Measurements from ENCODE around the gene FPR2.

The FPR2 gene

DNA sequence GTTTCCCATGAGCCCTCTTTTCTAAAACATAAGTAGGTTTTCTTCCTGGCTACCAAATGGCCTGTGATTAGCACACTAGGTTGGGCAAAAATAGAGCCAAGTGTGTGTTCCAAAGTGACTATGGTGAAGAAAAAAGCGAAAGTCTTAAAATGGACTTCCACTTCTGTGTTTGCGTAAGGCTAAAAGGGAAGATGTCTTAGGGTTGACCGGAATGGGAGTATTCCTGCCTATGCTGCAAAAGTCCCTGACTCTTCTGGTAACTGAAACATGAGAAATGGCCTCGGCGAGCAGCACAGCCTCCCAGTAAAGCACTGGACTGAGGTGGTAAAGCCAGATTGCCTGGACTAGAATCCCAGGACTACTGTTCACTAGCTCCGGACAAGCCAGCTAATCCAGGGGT is 6.9 kb upstream of the FPR2 start:
- TF ChIP-seq, protein P1, sequence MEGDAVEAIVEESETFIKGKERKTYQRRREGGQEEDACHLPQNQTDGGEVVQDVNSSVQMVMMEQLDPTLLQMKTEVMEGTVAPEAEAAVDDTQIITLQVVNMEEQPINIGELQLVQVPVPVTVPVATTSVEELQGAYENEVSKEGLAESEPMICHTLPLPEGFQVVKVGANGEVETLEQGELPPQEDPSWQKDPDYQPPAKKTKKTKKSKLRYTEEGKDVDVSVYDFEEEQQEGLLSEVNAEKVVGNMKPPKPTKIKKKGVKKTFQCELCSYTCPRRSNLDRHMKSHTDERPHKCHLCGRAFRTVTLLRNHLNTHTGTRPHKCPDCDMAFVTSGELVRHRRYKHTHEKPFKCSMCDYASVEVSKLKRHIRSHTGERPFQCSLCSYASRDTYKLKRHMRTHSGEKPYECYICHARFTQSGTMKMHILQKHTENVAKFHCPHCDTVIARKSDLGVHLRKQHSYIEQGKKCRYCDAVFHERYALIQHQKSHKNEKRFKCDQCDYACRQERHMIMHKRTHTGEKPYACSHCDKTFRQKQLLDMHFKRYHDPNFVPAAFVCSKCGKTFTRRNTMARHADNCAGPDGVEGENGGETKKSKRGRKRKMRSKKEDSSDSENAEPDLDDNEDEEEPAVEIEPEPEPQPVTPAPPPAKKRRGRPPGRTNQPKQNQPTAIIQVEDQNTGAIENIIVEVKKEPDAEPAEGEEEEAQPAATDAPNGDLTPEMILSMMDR (conservative IDR thresholded peaks at IDR 0.05; ENCODE audit: low read length): no peak
- no peak for DNase-seq (ENCODE audit: low read depth)
- no peak overlapping the region for H3K4me3 ChIP-seq (ENCODE audit: low read length)

DNA sequence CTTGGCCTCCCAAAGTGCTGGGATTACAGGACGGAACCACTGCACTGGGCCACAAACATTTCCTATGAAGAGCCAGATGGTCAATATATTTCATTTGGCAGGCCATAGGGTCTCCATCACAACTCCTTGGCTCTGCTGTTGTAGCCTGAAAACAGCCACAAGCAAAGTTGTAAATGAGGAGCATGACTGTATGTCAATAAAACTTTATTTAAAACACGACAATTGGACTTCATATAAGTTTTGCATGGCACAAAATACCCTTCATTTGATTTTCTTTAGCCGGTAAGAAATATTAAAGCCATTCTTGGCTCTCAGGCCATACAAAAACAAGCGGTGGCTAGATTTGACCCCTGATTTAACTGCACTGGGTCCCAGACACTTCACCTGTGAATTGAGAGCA is 6.2 kb upstream of the FPR2 start:
- TF ChIP-seq, protein P1 (conservative IDR thresholded peaks at IDR 0.05; ENCODE audit: low read length): no peak
- no peak for DNase-seq (ENCODE audit: low read depth)
- no peak overlapping the region for H3K4me3 ChIP-seq (ENCODE audit: low read length)

DNA sequence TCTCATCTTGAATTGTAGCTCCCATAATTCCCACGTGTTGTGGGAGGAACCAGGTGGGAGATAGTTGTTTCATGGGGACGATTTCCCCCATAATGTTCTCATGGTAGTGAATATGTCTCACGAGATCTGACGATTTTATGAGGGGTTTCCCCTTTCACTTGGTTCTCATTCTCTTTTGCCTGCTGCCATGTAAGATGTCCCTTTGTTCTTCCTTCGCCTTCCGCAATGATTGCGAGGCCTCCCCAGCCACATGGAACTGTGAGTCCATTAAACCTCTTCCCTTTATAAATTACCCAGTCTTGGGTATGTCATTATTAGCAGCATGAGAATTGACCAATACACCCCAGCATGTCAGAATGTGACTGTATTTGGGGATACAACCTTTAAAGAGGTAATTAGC is 5.4 kb upstream of the FPR2 start:
- no peak for DNase-seq (ENCODE audit: low read depth)
- no peak overlapping the region for H3K4me3 ChIP-seq (ENCODE audit: low read length)
- TF ChIP-seq, protein P1 (conservative IDR thresholded peaks at IDR 0.05; ENCODE audit: low read length): no peak

DNA sequence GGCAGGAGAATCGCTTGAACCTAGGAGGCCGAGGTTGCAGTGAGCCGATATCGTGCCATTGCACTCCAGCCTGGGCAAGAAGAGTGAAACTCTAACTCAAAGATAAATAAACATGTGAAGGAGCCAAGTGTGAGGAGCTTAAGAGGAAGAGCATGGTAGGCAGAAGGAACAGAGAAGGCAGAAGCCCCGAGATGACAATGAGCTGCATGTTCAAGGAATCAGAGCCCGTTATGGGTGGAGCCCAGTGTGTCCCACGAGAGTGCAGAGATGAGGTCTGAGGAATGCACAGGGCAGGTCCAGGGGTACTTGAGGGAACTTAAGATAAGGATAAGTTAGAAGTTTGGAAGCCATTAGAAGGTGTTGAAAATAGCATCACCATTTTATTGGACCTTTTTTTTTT is 716 bp downstream of the FPR2 start:
- H3K4me3 ChIP-seq (ENCODE audit: low read length): no peak overlapping the region
- TF ChIP-seq, protein P1 (conservative IDR thresholded peaks at IDR 0.05; ENCODE audit: low read length): no peak
- no peak for DNase-seq (ENCODE audit: low read depth)

DNA sequence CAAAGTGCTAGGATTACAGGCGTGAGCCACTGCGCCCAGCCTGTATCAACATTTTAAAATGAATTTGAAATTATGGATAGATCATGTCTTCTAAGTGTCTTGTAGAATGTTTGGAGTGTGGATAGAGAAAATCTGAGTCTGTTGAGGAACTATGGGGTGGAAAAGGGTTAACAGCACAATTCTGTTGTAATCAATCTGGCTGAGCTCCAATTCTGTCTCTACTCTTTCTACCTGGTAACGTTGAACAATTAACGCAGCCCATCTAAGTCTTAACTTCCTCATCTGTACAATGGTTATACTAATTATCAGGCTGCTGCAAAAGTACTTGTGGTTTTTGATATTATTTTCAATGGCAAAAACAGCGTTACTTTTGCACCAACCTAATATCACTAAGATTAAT is 4.1 kb downstream of the FPR2 start:
- TF ChIP-seq, protein P1 (conservative IDR thresholded peaks at IDR 0.05; ENCODE audit: low read length): no peak
- no peak overlapping the region for H3K4me3 ChIP-seq (ENCODE audit: low read length)
- no peak for DNase-seq (ENCODE audit: low read depth)

DNA sequence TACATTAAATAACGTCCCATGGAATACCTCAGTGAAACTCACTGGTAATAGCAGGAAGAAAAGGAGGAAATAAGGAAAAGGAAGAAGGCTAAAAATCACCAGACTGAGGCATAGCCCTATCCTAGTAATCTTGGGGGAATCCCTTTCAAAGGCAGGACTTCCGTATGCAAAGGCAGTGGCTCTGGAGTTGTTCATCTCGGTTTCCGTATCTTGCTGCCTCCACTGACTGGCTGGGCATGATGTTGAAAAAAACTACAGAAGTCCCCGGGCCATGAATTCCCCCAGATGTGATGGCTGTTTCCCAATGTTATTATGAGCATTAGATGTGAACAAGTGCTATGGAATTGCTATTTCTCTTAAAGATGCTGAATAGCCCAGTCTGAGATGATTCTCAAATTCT is 5.5 kb downstream of the FPR2 start:
- no peak for DNase-seq (ENCODE audit: low read depth)
- no peak overlapping the region for H3K4me3 ChIP-seq (ENCODE audit: low read length)
- TF ChIP-seq, protein P1 (conservative IDR thresholded peaks at IDR 0.05; ENCODE audit: low read length): no peak

DNA sequence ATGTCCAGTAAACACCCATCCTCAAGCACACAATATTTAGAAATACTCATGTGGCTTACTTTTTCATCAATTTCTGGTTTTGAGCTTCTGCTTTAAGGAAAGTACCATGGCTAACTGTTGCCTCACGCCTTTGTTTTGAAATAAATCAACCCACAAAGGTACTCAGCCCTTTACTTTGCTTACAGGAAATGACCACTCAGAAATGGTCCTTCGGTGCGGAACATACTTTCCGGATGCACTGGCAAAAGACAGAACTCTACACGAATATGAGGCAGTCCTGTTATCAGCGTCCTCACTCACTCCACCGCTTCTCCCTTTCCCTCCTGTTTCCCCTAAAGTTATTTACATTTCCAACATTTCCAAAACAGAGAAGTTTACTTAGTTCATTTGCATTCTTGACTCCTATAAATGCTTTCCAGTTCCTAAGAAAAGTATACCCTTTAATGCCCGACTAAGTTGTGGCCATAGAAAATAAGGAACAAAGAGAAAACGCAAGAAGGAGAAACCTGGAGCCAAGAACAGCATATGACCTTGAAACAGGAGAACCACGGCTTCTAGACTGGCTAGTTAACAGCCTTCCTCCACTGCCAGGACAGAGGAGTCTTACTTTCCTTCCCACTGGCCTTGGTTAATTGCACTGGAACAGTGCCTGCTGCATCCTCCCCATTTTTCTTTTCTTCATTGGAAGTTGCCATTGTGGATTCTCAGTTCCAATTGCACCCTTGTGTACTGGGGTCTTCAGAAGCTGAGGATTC is 10.6 kb downstream of the FPR2 start:
- DNase-seq (ENCODE audit: low read depth): no peak
- H3K4me3 ChIP-seq (ENCODE audit: low read length): no peak overlapping the region
- TF ChIP-seq, protein P1 (conservative IDR thresholded peaks at IDR 0.05; ENCODE audit: low read length): no peak

All from AG10803 (cell line).